NB4 (cell line): ENCODE results near the gene RHOT1.

ENCODE experiments used
- POLR2A ChIP-seq: IDR thresholded peaks from 2 replicates; pipeline ENCODE4 v1.6.1; 2011; ENCODE audit warnings: mild to moderate bottlenecking; ENCODE audit not compliant: insufficient read length; ENCODE audit errors: extremely low read depth
- TF ChIP-seq, protein P1 (sequence below): IDR thresholded peaks from one replicate; pipeline ENCODE4 v1.5.1; 2012; ENCODE audit warnings: low read depth, low read length
- TF ChIP-seq, protein P2 (sequence below): IDR thresholded peaks from 2 replicates; pipeline ENCODE4 v1.6.1; 2011; ENCODE audit warnings: low read depth, low read length

DNA sequence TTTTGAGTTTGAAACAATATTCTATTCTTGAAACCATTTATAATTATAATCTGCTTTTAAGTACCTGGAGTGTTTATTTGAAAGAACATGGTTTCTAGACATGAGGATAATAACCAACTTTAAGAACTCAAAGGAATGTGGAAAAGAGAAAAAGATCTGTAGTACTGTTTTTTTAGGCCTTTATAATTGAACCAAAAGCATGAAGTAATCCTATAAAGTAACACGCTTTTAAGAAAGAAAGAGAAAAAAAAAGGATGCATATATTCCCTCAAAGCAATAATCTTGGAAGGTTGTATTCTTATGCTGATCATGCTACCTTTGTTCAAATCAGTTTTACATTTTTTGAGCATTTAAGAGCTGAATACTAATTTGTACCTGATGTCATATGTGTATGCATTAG, 69.4 kb downstream of the RHOT1 start:
- no peak for TF ChIP-seq POLR2A
- TF ChIP-seq, protein P1, sequence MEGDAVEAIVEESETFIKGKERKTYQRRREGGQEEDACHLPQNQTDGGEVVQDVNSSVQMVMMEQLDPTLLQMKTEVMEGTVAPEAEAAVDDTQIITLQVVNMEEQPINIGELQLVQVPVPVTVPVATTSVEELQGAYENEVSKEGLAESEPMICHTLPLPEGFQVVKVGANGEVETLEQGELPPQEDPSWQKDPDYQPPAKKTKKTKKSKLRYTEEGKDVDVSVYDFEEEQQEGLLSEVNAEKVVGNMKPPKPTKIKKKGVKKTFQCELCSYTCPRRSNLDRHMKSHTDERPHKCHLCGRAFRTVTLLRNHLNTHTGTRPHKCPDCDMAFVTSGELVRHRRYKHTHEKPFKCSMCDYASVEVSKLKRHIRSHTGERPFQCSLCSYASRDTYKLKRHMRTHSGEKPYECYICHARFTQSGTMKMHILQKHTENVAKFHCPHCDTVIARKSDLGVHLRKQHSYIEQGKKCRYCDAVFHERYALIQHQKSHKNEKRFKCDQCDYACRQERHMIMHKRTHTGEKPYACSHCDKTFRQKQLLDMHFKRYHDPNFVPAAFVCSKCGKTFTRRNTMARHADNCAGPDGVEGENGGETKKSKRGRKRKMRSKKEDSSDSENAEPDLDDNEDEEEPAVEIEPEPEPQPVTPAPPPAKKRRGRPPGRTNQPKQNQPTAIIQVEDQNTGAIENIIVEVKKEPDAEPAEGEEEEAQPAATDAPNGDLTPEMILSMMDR = no peak
- TF ChIP-seq, protein P2, sequence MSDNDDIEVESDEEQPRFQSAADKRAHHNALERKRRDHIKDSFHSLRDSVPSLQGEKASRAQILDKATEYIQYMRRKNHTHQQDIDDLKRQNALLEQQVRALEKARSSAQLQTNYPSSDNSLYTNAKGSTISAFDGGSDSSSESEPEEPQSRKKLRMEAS = no peak
